Measurements from ENCODE around the gene USH2A. TPM values are rescaled to one million over a fixed set of nuclear protein-coding genes. Genes with fewer than 3 reads are reported as not detected.

USH2A gene
- total RNA-seq, 2 donors from 2014 or later, result 0.62 to 3.1 TPM

DNA sequence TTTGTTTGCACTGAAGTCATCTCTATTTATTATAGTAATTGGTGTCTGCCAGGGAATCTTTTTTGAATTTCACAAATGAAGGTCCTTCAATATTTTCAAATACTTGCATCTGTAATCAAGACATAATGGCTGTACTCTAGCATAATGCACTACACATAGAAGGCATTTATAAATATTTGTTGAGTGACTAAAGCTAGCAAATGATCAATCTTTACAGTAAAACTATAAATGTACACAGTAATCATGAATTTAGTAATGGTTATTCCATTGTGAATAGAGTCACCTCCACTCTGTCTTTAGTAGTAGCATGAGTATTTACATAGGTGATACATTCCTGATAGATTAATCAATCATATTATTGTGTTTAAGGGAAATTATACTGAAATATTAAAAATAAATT is 119.6 kb downstream of the USH2A start:
- no peak overlapping the region for H3K4me3 ChIP-seq (ENCODE audit: low read length)
- TF ChIP-seq CTCF (conservative IDR thresholded peaks at IDR 0.05), result no peak
- H3K4me1 ChIP-seq (ENCODE audit: control insufficient read depth, insufficient read depth, low read length), result no peaks in the 10 kb centered on the region
- no peak for DNase-seq
- peaks cover 8% of the 10 kb centered on the region for H3K4me1 Mint-ChIP-seq
- H3K9me3 Mint-ChIP-seq, result no peaks in the 10 kb centered on the region
- H3K9me3 ChIP-seq (ENCODE audit: control insufficient read depth, low read length), result no peaks in the 10 kb centered on the region
- no peak overlapping the region for H3K27ac Mint-ChIP-seq
- H3K27me3 Mint-ChIP-seq (ENCODE audit: insufficient read depth), result no peaks in the 10 kb centered on the region
- H3K27me3 ChIP-seq (ENCODE audit: control insufficient read depth, insufficient read depth, low read length, poor library complexity, severe bottlenecking), result no peaks in the 10 kb centered on the region
- H3K27ac ChIP-seq (ENCODE audit: low read depth, low read length), result no peak overlapping the region
- H3K4me3 Mint-ChIP-seq, result no peak overlapping the region
- H3K9ac ChIP-seq (ENCODE audit: extremely low read depth, low read length, poor library complexity, severe bottlenecking), result no peak overlapping the region
- no peaks in the 10 kb centered on the region for H3K36me3 ChIP-seq (ENCODE audit: control insufficient read depth, insufficient read depth, low read length)
- H3K36me3 Mint-ChIP-seq (ENCODE audit: low read depth), result no peaks in the 10 kb centered on the region

GRCh38 chr1:216293683-216294082 is 129.6 kb downstream of the USH2A start:
- H3K4me3 Mint-ChIP-seq, result no peak overlapping the region
- H3K9me3 ChIP-seq (ENCODE audit: control insufficient read depth, low read length), result no peaks in the 10 kb centered on the region
- no peak overlapping the region for H3K27ac ChIP-seq (ENCODE audit: low read depth, low read length)
- no peak for DNase-seq
- no peaks in the 10 kb centered on the region for H3K4me1 ChIP-seq (ENCODE audit: control insufficient read depth, insufficient read depth, low read length)
- no peak for TF ChIP-seq CTCF (conservative IDR thresholded peaks at IDR 0.05)
- H3K27ac Mint-ChIP-seq, result no peak overlapping the region
- no peaks in the 10 kb centered on the region for H3K4me1 Mint-ChIP-seq
- H3K27me3 Mint-ChIP-seq (ENCODE audit: insufficient read depth), result no peaks in the 10 kb centered on the region
- H3K9me3 Mint-ChIP-seq, result peaks cover 3% of the 10 kb centered on the region
- WGBS, 2 experiments (ENCODE audit: insufficient coverage in 1 of 2, insufficient read length in 1 of 2), result 98% methylated on average over 5 of the region's 6 CpGs; no CpG with 5 or more reads in 1 of the 2 experiments
- no peaks in the 10 kb centered on the region for H3K36me3 ChIP-seq (ENCODE audit: control insufficient read depth, insufficient read depth, low read length)
- H3K9ac ChIP-seq (ENCODE audit: extremely low read depth, low read length, poor library complexity, severe bottlenecking), result no peak overlapping the region
- H3K4me3 ChIP-seq (ENCODE audit: low read length), result no peak overlapping the region
- H3K27me3 ChIP-seq (ENCODE audit: control insufficient read depth, insufficient read depth, low read length, poor library complexity, severe bottlenecking), result no peaks in the 10 kb centered on the region
- no peaks in the 10 kb centered on the region for H3K36me3 Mint-ChIP-seq (ENCODE audit: low read depth)

DNA sequence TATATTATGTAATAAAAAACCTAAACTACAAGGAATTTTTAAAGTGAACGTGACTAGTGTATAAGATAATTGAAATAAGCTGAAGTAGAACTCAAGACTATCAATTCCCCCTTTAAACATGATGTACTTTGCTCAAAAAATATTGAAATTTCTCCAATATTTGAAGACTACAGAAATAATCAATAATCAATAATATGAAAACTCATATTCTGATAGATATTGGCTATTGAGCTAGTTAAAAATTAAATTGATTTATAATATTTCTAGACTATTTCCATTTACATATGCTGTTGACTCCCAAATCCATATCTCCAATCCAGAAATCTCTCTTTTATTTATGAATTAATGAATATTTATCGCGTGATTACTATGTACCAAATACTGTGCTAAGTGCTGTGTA is 133.2 kb downstream of the USH2A start:
- no peaks in the 10 kb centered on the region for H3K36me3 ChIP-seq (ENCODE audit: control insufficient read depth, insufficient read depth, low read length)
- no peak overlapping the region for H3K9ac ChIP-seq (ENCODE audit: extremely low read depth, low read length, poor library complexity, severe bottlenecking)
- no peaks in the 10 kb centered on the region for H3K27me3 ChIP-seq (ENCODE audit: control insufficient read depth, insufficient read depth, low read length, poor library complexity, severe bottlenecking)
- H3K4me1 Mint-ChIP-seq, result no peaks in the 10 kb centered on the region
- H3K4me3 ChIP-seq (ENCODE audit: low read length), result no peak overlapping the region
- no peak overlapping the region for H3K4me3 Mint-ChIP-seq
- H3K27ac ChIP-seq (ENCODE audit: low read depth, low read length), result no peak overlapping the region
- peaks cover 3% of the 10 kb centered on the region for H3K36me3 Mint-ChIP-seq (ENCODE audit: low read depth)
- no peaks in the 10 kb centered on the region for H3K4me1 ChIP-seq (ENCODE audit: control insufficient read depth, insufficient read depth, low read length)
- H3K9me3 ChIP-seq (ENCODE audit: control insufficient read depth, low read length), result peaks cover 13% of the 10 kb centered on the region
- no peak overlapping the region for H3K27ac Mint-ChIP-seq
- 20% methylated on average over 1 of the region's 3 CpGs; no CpG with 5 or more reads in 1 of the 2 experiments for WGBS, 2 experiments (ENCODE audit: insufficient coverage in 1 of 2, insufficient read length in 1 of 2)
- H3K9me3 Mint-ChIP-seq, result peaks cover 16% of the 10 kb centered on the region
- H3K27me3 Mint-ChIP-seq (ENCODE audit: insufficient read depth), result no peaks in the 10 kb centered on the region
- no peak for TF ChIP-seq CTCF (conservative IDR thresholded peaks at IDR 0.05)
- DNase-seq, result no peak

Measured in endodermal cell (in vitro differentiated cells).